GM10248 (cell line): Measurements from ENCODE around the gene TMEM60.

Experiments
- CTCF ChIA-PET: fragments of 300-600 bp; sonication (Branson Sonifier 250); formaldehyde crosslinking; extraction: SDS; loops from one replicate; lab custom pipeline; 2021; ENCODE audit warnings: antibody characterized with exemption; lab: Yijun Ruan, JAX
- POLR2A ChIA-PET: fragments of 350-650 bp; sonication (Branson Sonifier 250); formaldehyde crosslinking; extraction: SDS; loops from one replicate; lab custom pipeline; 2020; ENCODE audit warnings: antibody characterized with exemption; lab: Yijun Ruan, JAX
- DNase-seq: peaks from one replicate; pipeline ENCODE4 v3.0.0; 2012; ENCODE audit errors: extremely low spot score
- TF ChIP-seq, protein P1 (sequence below): IDR thresholded peaks from 2 replicates; pipeline ENCODE4 v1.5.1; 2012; ENCODE audit warnings: mild to moderate bottlenecking, low read depth; ENCODE audit errors: extremely low read depth, missing control alignments, control extremely low read depth

The TMEM60 gene

DNA sequence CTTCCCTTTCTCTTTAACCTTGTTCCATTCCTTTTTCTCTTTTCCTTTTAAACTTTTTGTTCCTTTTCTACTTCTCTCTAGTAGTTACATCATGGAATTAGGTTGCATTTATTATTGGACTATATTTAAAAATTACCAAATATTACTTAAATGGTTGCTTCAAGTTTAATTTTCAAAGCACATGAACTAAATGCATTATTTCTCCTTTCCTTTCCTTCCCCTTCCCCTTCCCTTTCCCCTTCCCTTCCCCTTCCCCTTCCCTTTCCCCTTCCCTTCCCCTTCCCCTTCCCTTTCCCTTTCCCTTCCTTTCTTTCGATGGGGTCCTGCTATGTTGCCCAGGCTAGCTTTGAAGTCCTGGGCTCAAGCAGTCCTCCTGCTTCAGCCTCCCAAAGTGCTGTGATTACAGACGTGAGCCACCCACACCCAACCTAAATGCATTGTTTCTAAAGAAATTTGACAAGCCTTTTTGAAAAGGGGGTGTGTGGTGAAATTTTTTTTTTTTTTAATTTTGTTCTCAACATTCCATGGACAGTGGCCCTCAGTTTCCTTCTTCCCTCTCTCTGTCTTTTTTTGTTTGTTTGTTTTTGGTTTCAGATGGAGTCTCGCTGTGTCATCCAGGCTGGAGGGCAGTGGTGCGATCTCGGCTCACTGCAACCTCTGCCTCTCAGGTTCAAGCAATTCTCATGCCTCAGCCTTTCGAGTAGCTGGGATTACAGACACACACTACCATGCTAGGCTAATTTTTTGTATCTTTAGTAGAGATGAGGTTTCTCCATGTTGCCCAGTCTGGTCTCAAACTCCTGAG lies 31.2 kb downstream of the TMEM60 start:
- ChIA-PET POLR2A (no interaction called here), CTCF (interaction anchor here (3.9 kb wide), 1 partner anchor 116 kb away, joined by 25 read pairs; no protein-coding TSS in a partner anchor)
- TF ChIP-seq, protein P1, sequence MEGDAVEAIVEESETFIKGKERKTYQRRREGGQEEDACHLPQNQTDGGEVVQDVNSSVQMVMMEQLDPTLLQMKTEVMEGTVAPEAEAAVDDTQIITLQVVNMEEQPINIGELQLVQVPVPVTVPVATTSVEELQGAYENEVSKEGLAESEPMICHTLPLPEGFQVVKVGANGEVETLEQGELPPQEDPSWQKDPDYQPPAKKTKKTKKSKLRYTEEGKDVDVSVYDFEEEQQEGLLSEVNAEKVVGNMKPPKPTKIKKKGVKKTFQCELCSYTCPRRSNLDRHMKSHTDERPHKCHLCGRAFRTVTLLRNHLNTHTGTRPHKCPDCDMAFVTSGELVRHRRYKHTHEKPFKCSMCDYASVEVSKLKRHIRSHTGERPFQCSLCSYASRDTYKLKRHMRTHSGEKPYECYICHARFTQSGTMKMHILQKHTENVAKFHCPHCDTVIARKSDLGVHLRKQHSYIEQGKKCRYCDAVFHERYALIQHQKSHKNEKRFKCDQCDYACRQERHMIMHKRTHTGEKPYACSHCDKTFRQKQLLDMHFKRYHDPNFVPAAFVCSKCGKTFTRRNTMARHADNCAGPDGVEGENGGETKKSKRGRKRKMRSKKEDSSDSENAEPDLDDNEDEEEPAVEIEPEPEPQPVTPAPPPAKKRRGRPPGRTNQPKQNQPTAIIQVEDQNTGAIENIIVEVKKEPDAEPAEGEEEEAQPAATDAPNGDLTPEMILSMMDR, result no peak
- DNase-seq, result no peak

DNA sequence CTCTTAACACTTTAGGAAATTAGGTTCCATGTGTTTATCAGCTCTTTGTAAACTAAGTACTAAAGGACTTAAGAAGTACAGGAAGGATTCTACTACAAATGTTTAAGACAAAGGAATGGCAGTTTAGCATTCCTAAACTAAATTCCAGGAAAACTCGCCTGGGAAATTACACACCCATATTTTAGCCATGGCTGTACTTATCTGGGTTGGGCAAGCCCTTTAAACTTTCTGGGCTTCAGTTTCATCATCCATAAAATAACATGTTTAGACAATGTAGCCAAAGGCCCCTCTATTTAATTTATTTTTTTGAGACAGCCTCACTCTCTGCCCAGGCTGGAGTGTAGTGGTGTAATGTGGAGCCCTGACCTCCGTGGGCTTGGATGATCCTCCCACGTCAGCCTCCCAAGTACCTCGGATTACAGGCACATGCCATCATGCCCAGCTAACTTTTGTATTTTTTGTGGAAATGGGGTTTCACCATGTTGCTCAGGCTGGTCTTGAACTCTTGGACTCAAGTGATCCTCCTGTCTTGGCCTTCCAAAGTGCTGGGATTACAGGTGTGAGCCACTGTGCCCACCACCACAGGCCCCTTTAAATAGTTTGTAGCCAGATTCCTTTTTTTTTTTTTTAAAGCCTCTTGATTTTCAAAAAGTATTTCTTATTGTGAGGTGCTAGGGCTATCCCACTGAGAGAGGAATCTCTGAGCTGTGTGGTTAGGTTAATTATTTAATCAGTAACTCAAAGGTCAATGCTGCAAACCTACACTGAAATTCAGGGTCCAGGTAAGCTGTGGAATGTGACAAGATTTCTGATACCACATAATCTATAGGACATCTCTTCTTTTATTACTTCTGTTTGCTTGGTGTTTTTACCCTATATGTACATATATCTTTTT lies 32.1 kb downstream of the TMEM60 start:
- no peak for DNase-seq
- POLR2A ChIA-PET, result no interaction called here
- TF ChIP-seq, protein P1, result no peak
- CTCF ChIA-PET, result interaction anchor here (3.9 kb wide), 1 partner anchor 115 kb away, joined by 25 read pairs; no protein-coding TSS in a partner anchor

DNA sequence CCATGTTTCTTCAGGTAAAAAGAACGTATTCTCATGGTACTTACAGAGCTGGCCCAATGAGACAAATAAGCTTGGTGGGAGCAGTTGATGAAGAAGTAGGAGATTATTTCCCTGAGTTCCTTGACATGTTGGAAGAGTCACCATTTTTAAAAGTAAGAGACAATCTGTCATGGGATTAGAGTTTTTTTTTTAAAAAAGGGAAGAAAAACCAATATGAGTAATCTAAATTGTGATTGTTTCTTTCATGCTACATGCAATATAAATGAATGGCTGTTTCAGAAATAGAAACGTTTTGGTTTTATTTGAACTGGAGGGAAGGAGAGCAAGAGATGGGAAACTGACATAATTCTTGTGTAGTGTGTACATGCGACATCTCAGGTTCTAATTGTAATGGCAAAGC lies 32.8 kb downstream of the TMEM60 start:
- CTCF ChIA-PET, result interaction anchor here (3.9 kb wide), 1 partner anchor 114 kb away, joined by 25 read pairs; no protein-coding TSS in a partner anchor
- POLR2A ChIA-PET, result no interaction called here
- TF ChIP-seq, protein P1, result no peak
- no peak for DNase-seq

- ChIA-PET POLR2A (no interaction called here), CTCF (interaction anchor here (1.0 to 3.6 kb wide), 11 partner anchors 9 to 110 kb away, joined by 3 to 43 read pairs (median 8); no protein-coding TSS in a partner anchor)
- TF ChIP-seq, protein P1, result no peak
- no peak for DNase-seq
These were observed 37.3 kb downstream of the TMEM60 start for GRCh38 chr7:77760809-77761453.

GRCh38 chr7:77759294-77759889 lies 38.8 kb downstream of the TMEM60 start:
- CTCF ChIA-PET, result interaction anchor here (0.6 to 3.6 kb wide), 32 partner anchors 10 to 217 kb away, joined by 3 to 43 read pairs (median 4); partner anchors contain the start of gene RSBN1L
- DNase-seq, result peak; percentile 34
- TF ChIP-seq, protein P1, result peak; percentile 78
- POLR2A ChIA-PET, result no interaction called here

- POLR2A ChIA-PET, result no interaction called here
- peak; percentile 41 for DNase-seq
- CTCF ChIA-PET, result interaction anchor here (0.7 to 3.5 kb wide), 12 partner anchors 10 to 206 kb away, joined by 3 to 31 read pairs (median 3); no protein-coding TSS in a partner anchor
- TF ChIP-seq, protein P1, result no peak
These were observed 40.6 kb downstream of the TMEM60 start for GRCh38 chr7:77757589-77757988.
